Measurements from ENCODE around the gene SMYD3.

The SMYD3 gene

DNA sequence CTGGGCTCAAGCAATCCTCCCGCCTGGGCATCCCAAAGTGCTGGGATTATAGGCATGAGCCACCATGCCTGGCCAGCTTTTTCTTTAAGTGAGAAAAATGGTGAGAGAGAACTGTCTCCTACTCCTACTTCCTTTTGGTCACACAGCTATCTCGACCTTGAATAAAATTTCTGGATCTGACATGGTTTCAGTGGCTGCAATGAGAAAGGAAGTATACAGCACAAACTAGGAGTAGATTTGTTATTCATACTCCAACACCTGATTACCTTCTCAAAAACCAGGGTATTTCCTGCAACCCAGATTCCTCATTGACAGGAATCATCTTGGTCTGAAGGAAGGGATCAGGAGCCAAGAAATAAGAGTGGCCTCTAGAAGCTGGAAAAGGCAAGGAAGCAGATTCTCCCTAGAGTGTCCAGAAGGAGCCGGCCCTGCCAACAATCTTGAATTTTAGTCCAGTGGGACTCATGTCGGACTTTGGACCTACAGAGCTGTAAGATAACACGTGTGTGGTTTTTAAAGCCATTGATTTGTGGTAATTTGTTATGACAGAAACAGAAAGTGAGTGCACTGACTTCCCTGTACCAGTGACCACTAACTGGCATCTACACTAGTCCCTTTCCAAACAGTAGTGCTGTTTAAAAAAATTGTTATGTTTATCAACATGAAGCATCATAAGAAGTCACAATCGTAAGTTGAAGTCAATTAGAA is 516.6 kb downstream of the SMYD3 start:
- Histone ChIP-seq H3K36me3 (ENCODE audit: control insufficient read depth, insufficient read depth, low read length) (peaks cover 3% of the 10 kb centered on the region), H3K9me3 (ENCODE audit: control insufficient read depth, low read length) (no peaks in the 10 kb centered on the region), H3K27ac (ENCODE audit: low read depth, low read length, severe bottlenecking) (no peak overlapping the region), H3K4me3 (ENCODE audit: extremely low read depth, insufficient read depth, low read length, poor library complexity, severe bottlenecking) (no peak overlapping the region), H3K4me1 (ENCODE audit: control insufficient read depth, insufficient read depth, low read length, poor library complexity, severe bottlenecking) (peaks cover 16% of the 10 kb centered on the region)
- 94 to 96% methylated on average over 2 to 3 of the region's 6 CpGs for WGBS, 2 experiments (ENCODE audit: insufficient coverage in 2 of 2)

GRCh38 chr1:245988393-245989078 is 518.5 kb downstream of the SMYD3 start:
- no peaks in the 10 kb centered on the region for H3K9me3 ChIP-seq (ENCODE audit: control insufficient read depth, low read length)
- WGBS, 2 experiments (ENCODE audit: insufficient coverage in 2 of 2) = 89 to 96% methylated on average over 7 to 8 of the region's 9 CpGs
- H3K27ac ChIP-seq (ENCODE audit: low read depth, low read length, severe bottlenecking) = no peak overlapping the region
- no peak overlapping the region for H3K4me3 ChIP-seq (ENCODE audit: extremely low read depth, insufficient read depth, low read length, poor library complexity, severe bottlenecking)
- H3K4me1 ChIP-seq (ENCODE audit: control insufficient read depth, insufficient read depth, low read length, poor library complexity, severe bottlenecking) = peaks cover 16% of the 10 kb centered on the region
- H3K36me3 ChIP-seq (ENCODE audit: control insufficient read depth, insufficient read depth, low read length) = peaks cover 3% of the 10 kb centered on the region

GRCh38 chr1:245987997-245988392 is 519.1 kb downstream of the SMYD3 start:
- WGBS, 2 experiments (ENCODE audit: insufficient coverage in 2 of 2) = 92 to 93% methylated on average over 5 to 6 of the region's 6 CpGs
- Histone ChIP-seq H3K27ac (ENCODE audit: low read depth, low read length, severe bottlenecking) (peak overlapping the region; percentile 8), H3K36me3 (ENCODE audit: control insufficient read depth, insufficient read depth, low read length) (peaks cover 3% of the 10 kb centered on the region), H3K4me1 (ENCODE audit: control insufficient read depth, insufficient read depth, low read length, poor library complexity, severe bottlenecking) (peaks cover 16% of the 10 kb centered on the region), H3K4me3 (ENCODE audit: extremely low read depth, insufficient read depth, low read length, poor library complexity, severe bottlenecking) (no peak overlapping the region), H3K9me3 (ENCODE audit: control insufficient read depth, low read length) (no peaks in the 10 kb centered on the region)

DNA sequence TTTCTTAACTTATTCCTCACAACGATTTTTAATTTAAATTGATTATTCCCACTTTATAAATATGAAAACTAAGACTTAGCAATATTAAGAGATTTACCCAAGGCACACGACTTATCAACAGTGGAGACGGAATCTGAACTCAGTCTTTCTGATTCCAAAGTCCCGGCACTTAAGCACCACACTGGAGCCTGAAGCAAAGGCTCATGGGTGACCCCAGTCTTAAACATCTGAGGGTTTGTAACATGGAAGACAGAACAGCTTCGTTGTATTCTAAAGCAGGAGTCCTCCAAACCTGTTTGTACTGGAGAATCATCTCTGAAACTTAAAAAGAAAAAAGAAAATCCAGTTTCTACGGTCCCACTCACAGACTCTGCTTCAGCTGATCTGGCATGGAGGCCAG is 519.5 kb downstream of the SMYD3 start:
- Histone ChIP-seq H3K36me3 (ENCODE audit: control insufficient read depth, insufficient read depth, low read length) (peaks cover 3% of the 10 kb centered on the region), H3K27ac (ENCODE audit: low read depth, low read length, severe bottlenecking) (peak overlapping the region; percentile 75), H3K9me3 (ENCODE audit: control insufficient read depth, low read length) (no peaks in the 10 kb centered on the region), H3K4me3 (ENCODE audit: extremely low read depth, insufficient read depth, low read length, poor library complexity, severe bottlenecking) (no peak overlapping the region), H3K4me1 (ENCODE audit: control insufficient read depth, insufficient read depth, low read length, poor library complexity, severe bottlenecking) (peaks cover 16% of the 10 kb centered on the region)
- WGBS, 2 experiments (ENCODE audit: insufficient coverage in 2 of 2) = 82 to 100% methylated on average over 3 to 4 of the region's 6 CpGs

GRCh38 chr1:245987219-245987545 is 519.9 kb downstream of the SMYD3 start:
- peaks cover 16% of the 10 kb centered on the region for H3K4me1 ChIP-seq (ENCODE audit: control insufficient read depth, insufficient read depth, low read length, poor library complexity, severe bottlenecking)
- 80 to 83% methylated on average over 1 of the region's 2 CpGs for WGBS, 2 experiments (ENCODE audit: insufficient coverage in 2 of 2)
- no peaks in the 10 kb centered on the region for H3K9me3 ChIP-seq (ENCODE audit: control insufficient read depth, low read length)
- H3K4me3 ChIP-seq (ENCODE audit: extremely low read depth, insufficient read depth, low read length, poor library complexity, severe bottlenecking) = no peak overlapping the region
- peak overlapping the region; percentile 75 for H3K27ac ChIP-seq (ENCODE audit: low read depth, low read length, severe bottlenecking)
- H3K36me3 ChIP-seq (ENCODE audit: control insufficient read depth, insufficient read depth, low read length) = peaks cover 3% of the 10 kb centered on the region

DNA sequence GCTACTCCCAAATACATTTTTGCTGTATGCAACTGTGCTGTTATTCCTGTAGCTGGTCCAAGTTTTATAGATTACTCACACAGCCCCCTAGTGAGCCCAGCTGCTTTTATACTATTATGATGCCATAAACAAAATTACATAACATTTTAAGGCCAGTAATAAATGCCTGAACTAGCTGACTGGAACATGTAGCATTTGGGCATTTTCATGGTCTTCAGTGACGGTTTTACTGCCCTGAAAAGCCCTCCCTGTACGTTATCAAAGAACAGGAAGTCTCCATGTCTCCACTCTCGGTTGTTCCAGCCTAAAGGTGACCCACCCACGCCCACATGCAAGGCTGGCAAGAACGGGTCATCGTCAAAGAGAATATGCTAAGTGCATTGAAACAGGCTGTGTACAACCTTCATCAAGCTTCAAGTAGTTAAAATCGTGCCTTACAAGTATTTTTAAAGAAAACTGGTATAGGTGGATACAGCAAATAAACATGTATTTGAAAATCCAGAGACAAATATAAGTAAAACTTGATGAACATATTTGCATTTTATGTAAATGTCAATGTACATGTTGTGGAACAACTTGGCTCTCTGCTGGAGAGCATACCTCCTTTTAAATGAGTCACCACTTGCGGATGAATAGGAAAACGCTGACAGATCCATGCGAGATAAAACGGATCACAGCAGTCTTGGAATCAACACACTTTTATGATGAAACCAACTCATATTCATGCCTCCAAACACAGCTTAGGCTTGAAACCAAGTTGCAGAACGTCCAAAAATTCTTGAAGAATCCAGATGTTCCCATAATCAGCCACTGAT is 520.5 kb downstream of the SMYD3 start:
- H3K9me3 ChIP-seq (ENCODE audit: control insufficient read depth, low read length) = no peaks in the 10 kb centered on the region
- 82 to 83% methylated on average over 9 to 11 of the region's 12 CpGs for WGBS, 2 experiments (ENCODE audit: insufficient coverage in 2 of 2)

DNA sequence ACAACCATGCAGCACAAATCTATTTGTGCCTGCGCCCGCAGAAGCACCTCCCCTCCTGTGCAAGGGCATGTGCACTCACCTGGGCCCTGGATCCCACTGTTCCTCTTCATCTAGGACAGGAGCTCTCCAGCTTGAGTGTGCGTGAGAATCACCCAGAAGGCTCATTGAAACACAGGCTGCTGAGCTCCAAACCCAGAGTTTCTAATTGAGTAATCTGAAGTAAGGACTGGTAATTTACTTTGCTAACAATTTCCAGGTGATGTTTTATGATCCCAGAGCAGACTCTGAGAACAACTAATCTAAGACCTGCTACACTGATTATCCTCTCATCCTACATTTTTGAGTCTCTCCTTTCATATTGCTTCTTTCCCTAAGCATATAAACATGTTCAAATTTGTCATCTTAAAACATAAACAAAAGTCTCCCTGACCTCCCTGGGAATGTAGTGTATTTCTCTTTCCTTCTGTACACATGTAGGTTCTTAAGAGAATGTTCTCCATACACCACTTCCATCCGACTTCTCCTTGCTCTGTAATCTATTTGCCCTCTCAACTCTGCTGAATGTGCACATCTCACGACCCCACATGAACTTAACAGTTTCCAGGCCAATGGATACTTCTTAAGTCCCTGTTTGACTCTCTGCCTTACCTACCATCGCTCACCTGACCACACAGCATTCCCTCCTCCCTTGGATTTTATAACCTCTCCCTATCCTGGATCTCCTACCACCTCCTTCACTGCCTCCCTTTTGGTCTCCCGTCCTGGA is 522.5 kb downstream of the SMYD3 start:
- no peaks in the 10 kb centered on the region for H3K9me3 ChIP-seq (ENCODE audit: control insufficient read depth, low read length)
- H3K4me3 ChIP-seq (ENCODE audit: extremely low read depth, insufficient read depth, low read length, poor library complexity, severe bottlenecking) = no peak overlapping the region
- no peaks in the 10 kb centered on the region for H3K36me3 ChIP-seq (ENCODE audit: control insufficient read depth, insufficient read depth, low read length)
- peaks cover 16% of the 10 kb centered on the region for H3K4me1 ChIP-seq (ENCODE audit: control insufficient read depth, insufficient read depth, low read length, poor library complexity, severe bottlenecking)
- H3K27ac ChIP-seq (ENCODE audit: low read depth, low read length, severe bottlenecking) = no peak overlapping the region
- WGBS, 2 experiments (ENCODE audit: insufficient coverage in 2 of 2) = 91 to 96% methylated on average over 6 of the region's 7 CpGs

More for the DNA sequence above, 520.5 kb downstream of the SMYD3 start:
- no peak overlapping the region for H3K4me3 ChIP-seq (ENCODE audit: extremely low read depth, insufficient read depth, low read length, poor library complexity, severe bottlenecking)
- peaks cover 16% of the 10 kb centered on the region for H3K4me1 ChIP-seq (ENCODE audit: control insufficient read depth, insufficient read depth, low read length, poor library complexity, severe bottlenecking)
- H3K36me3 ChIP-seq (ENCODE audit: control insufficient read depth, insufficient read depth, low read length) = peaks cover 3% of the 10 kb centered on the region
- peak overlapping the region; percentile 75 for H3K27ac ChIP-seq (ENCODE audit: low read depth, low read length, severe bottlenecking)

GRCh38 chr1:245983294-245983967 is 523.6 kb downstream of the SMYD3 start:
- no peak overlapping the region for H3K4me3 ChIP-seq (ENCODE audit: extremely low read depth, insufficient read depth, low read length, poor library complexity, severe bottlenecking)
- no peaks in the 10 kb centered on the region for H3K9me3 ChIP-seq (ENCODE audit: control insufficient read depth, low read length)
- peaks cover 16% of the 10 kb centered on the region for H3K4me1 ChIP-seq (ENCODE audit: control insufficient read depth, insufficient read depth, low read length, poor library complexity, severe bottlenecking)
- WGBS, 2 experiments (ENCODE audit: insufficient coverage in 2 of 2) = 92 to 95% methylated on average over 4 of the region's 7 CpGs
- H3K27ac ChIP-seq (ENCODE audit: low read depth, low read length, severe bottlenecking) = no peak overlapping the region
- H3K36me3 ChIP-seq (ENCODE audit: control insufficient read depth, insufficient read depth, low read length) = no peaks in the 10 kb centered on the region

GRCh38 chr1:245979589-245979988 is 527.5 kb downstream of the SMYD3 start:
- Histone ChIP-seq H3K4me1 (ENCODE audit: control insufficient read depth, insufficient read depth, low read length, poor library complexity, severe bottlenecking) (no peaks in the 10 kb centered on the region), H3K4me3 (ENCODE audit: extremely low read depth, insufficient read depth, low read length, poor library complexity, severe bottlenecking) (no peak overlapping the region), H3K36me3 (ENCODE audit: control insufficient read depth, insufficient read depth, low read length) (no peaks in the 10 kb centered on the region), H3K9me3 (ENCODE audit: control insufficient read depth, low read length) (no peaks in the 10 kb centered on the region), H3K27ac (ENCODE audit: low read depth, low read length, severe bottlenecking) (no peak overlapping the region)
- 94 to 95% methylated on average over 7 of the region's 9 CpGs for WGBS, 2 experiments (ENCODE audit: insufficient coverage in 2 of 2)

DNA sequence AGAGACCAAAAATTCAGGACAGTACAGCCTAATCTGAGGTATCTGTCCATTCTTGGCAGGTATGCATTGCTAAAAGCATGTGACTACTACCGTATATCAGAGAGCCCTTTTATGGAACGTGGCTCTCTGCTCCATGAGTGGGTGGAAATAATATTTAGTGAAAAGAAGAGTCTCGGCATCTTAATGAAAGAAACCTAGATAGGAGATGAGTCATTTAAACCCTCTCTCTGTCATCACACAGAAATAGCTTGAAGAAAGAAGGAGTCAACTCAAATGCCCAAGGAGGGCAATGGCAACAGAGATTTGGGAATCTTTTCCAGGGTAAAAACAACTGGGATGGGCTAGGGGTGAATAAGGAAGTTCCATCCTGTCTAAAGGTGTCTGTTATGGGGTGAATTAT is 528.2 kb downstream of the SMYD3 start:
- Histone ChIP-seq H3K4me3 (ENCODE audit: extremely low read depth, insufficient read depth, low read length, poor library complexity, severe bottlenecking) (no peak overlapping the region), H3K9me3 (ENCODE audit: control insufficient read depth, low read length) (no peaks in the 10 kb centered on the region), H3K27ac (ENCODE audit: low read depth, low read length, severe bottlenecking) (no peak overlapping the region), H3K36me3 (ENCODE audit: control insufficient read depth, insufficient read depth, low read length) (no peaks in the 10 kb centered on the region), H3K4me1 (ENCODE audit: control insufficient read depth, insufficient read depth, low read length, poor library complexity, severe bottlenecking) (no peaks in the 10 kb centered on the region)
- 67% methylated on average over 1 of the region's 3 CpGs; no CpG with 5 or more reads in 1 of the 2 experiments for WGBS, 2 experiments (ENCODE audit: insufficient coverage in 2 of 2)

Data from mesodermal cell (in vitro differentiated cells).